UCSD-AML1 (cell line): ENCODE results near the gene ZNRD2.
"Not testable (repeated sequence)": the region's sequence is repeated elsewhere in the genome, so short reads cannot be mapped to it uniquely, and the experiment has no call there.

ENCODE experiments used
- DNase-seq: peaks from one replicate; lab custom pipeline; 2025; ENCODE audit not compliant: unreplicated experiment; lab: John Stamatoyannopoulos, UW

ZNRD2 gene, protein sequence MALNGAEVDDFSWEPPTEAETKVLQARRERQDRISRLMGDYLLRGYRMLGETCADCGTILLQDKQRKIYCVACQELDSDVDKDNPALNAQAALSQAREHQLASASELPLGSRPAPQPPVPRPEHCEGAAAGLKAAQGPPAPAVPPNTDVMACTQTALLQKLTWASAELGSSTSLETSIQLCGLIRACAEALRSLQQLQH

GRCh38 chr11:65569973-65570918 lies at the start of gene ZNRD2:
Gene ZNRD2 (plus strand): TSS chr11:65570477. CDS start chr11:65570492, 15 bp downstream.
- DNase-seq: peak; percentile 99

GRCh38 chr11:65521777-65522521 lies 48.3 kb upstream of the ZNRD2 start:
- not testable (repeated sequence) for DNase-seq

- peak; percentile 43 for DNase-seq
Measured at GRCh38 chr11:65522718-65523630, 47.3 kb upstream of the ZNRD2 start.

DNA sequence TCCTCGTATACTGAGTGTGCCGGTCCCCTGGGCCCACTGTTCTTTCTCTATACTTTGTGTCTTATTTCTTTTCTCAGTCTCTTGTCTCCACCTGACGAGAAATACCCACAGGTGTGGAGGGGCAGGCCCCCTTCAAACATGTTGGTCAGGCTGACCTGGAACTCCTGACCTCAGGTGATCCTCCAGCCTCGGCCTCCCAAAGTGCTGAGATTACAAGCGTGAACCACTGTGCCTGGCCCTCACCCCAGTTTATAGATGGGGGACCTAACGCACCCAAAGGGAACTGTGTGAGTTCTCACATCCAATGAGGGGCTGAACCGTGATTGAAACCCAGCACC lies 46.7 kb upstream of the ZNRD2 start:
- DNase-seq: not testable (repeated sequence)

- no peak for DNase-seq
Measured at GRCh38 chr11:65524014-65524740, 46.1 kb upstream of the ZNRD2 start.

GRCh38 chr11:65524741-65525545 lies 45.3 kb upstream of the ZNRD2 start, which contains the start of gene SCYL1:
Gene SCYL1 (plus strand): TSS chr11:65525083. CDS start chr11:65525154, 71 bp downstream.
- peak; percentile 75 for DNase-seq

- DNase-seq: no peak
Measured at GRCh38 chr11:65525546-65526480, 44.5 kb upstream of the ZNRD2 start.

- no peak for DNase-seq
Measured at GRCh38 chr11:65526744-65527143, 43.5 kb upstream of the ZNRD2 start.

- no peak for DNase-seq
Measured at GRCh38 chr11:65528819-65529350, 41.4 kb upstream of the ZNRD2 start.

- DNase-seq: no peak
Measured at GRCh38 chr11:65529475-65530156, 40.7 kb upstream of the ZNRD2 start.

GRCh38 chr11:65530157-65530496 lies 40.1 kb upstream of the ZNRD2 start:
- DNase-seq: no peak

DNA sequence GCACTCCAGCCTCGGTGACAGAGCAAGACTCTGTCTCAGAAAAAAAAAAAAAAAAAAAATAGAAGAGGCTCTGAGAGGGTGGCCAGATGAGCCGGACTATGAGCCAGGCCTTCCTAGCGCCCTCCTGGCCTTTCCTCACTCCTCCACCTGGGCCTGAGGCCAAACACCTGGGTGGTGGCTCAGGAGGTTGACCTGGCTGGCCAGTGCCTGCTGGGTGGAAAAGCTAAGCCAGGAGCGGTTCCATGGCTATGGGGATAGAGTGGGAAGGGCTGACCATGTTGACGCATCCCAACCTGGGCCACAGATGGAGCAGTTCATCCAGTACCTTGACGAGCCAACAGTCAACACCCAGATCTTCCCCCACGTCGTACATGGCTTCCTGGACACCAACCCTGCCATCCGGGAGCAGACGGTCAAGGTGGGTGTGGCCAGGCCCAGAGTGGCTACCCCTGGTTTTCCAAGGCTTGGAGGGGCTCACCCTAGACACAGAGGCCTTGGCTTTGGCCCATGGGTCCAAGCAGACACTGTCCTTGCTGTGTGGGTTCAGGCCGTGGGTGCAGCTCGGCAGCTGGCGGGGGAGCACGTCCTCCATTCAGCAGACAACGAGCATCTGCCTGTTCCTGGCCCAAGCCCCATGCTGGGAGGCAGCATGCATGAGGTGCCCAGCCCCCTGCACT lies 37.8 kb upstream of the ZNRD2 start:
- no peak for DNase-seq

GRCh38 chr11:65535102-65535501 lies 35.2 kb upstream of the ZNRD2 start:
- no peak for DNase-seq

DNA sequence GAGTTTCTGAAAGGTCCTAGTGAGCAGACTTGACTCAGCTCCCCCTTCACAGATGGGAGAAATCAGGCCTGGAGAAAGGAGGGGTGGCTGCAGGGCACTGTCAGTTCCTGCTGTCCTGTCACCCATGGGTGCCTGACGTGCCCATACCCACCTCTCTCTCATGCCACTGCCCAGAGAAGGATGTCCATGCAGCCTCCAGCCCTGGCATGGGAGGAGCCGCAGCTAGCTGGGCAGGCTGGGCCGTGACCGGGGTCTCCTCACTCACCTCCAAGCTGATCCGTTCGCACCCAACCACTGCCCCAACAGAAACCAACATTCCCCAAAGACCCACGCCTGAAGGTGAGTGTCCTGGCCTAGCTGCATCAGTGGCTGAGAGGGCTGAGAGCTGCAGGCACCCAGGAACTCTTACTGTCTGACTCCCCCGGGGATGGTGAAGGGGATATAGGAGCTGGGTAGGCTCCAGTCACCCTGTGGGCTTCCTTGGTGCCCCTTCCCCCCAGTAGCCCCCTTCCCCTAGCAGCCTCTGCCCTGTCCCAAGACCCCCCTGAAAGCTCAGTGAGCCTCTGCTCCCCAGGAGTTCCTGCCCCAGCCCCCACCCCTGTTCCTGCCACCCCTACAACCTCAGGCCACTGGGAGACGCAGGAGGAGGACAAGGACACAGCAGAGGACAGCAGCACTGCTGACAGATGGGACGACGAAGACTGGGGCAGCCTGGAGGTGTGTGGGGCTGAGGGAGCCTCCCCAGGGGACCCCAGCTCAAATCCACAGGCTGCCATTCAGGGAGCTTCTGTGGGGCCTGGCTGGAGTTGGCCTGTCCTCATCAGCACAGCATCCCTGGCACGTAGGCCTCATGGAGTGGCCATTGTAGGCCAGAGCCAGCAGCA lies 33.6 kb upstream of the ZNRD2 start:
- DNase-seq: no peak

- DNase-seq: no peak
Measured at GRCh38 chr11:65537296-65537597, 33.0 kb upstream of the ZNRD2 start.
